Panc1 (cell line): ENCODE data around the gene DAGLA.

Experiments
- POLR2AphosphoS5 ChIP-seq: IDR thresholded peaks from 2 replicates; pipeline ENCODE4 v1.6.1; 2012; ENCODE audit warnings: mild to moderate bottlenecking, low read depth, low read length, moderate library complexity
- TF ChIP-seq, protein P1 (sequence below): fragments of 450-650 bp; IDR thresholded peaks from 2 replicates; pipeline ENCODE4 v1.5.1; 2017; ENCODE audit warnings: mild to moderate bottlenecking
- TF ChIP-seq, protein P2 (sequence below), 2 experiments: IDR thresholded peaks; 2 replicates each; pipeline ENCODE4 v1.6.1; 2011 to 2012; ENCODE audit warnings: low read depth in 2 of 2, control low read depth in 1 of 2, low read length in 1 of 2, mild to moderate bottlenecking in 1 of 2, moderate library complexity in 1 of 2; ENCODE audit not compliant: insufficient read depth in 1 of 2

DNA sequence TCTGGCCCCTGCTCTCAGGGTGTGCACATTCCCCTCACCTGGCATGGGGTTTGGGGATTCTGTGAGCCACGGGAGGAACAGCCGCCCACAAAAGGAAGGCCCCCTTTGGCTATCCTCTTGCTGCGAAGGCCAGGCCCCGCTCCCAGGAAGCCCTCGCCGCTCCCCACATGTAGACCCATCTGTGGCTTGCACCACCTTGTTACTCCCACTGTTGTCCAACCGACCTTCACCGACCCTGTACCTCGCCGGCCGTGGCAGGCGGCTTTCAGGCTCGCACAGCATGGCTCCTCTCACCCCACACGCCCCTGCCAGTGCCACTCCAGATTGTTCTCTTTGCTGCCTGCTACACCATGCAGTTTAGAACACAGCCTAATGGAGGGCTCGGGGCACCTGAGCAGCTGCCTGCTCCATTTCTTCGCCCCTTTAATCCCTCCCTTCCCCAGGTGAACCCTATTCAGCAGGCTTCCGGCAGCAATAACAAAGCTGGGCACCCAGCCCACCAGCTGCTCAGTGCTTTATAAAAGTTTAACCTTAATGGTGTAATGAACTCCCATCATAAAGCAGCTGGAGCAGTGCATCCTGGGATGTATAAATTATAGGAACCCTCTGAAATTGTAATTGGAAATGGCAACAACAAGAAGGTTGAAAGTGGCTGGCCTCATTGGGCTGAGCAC, 10.7 kb downstream of the DAGLA start:
- TF ChIP-seq, protein P1, sequence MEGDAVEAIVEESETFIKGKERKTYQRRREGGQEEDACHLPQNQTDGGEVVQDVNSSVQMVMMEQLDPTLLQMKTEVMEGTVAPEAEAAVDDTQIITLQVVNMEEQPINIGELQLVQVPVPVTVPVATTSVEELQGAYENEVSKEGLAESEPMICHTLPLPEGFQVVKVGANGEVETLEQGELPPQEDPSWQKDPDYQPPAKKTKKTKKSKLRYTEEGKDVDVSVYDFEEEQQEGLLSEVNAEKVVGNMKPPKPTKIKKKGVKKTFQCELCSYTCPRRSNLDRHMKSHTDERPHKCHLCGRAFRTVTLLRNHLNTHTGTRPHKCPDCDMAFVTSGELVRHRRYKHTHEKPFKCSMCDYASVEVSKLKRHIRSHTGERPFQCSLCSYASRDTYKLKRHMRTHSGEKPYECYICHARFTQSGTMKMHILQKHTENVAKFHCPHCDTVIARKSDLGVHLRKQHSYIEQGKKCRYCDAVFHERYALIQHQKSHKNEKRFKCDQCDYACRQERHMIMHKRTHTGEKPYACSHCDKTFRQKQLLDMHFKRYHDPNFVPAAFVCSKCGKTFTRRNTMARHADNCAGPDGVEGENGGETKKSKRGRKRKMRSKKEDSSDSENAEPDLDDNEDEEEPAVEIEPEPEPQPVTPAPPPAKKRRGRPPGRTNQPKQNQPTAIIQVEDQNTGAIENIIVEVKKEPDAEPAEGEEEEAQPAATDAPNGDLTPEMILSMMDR = no peak
- TF ChIP-seq POLR2AphosphoS5 = no peak
- TF ChIP-seq, protein P2, sequence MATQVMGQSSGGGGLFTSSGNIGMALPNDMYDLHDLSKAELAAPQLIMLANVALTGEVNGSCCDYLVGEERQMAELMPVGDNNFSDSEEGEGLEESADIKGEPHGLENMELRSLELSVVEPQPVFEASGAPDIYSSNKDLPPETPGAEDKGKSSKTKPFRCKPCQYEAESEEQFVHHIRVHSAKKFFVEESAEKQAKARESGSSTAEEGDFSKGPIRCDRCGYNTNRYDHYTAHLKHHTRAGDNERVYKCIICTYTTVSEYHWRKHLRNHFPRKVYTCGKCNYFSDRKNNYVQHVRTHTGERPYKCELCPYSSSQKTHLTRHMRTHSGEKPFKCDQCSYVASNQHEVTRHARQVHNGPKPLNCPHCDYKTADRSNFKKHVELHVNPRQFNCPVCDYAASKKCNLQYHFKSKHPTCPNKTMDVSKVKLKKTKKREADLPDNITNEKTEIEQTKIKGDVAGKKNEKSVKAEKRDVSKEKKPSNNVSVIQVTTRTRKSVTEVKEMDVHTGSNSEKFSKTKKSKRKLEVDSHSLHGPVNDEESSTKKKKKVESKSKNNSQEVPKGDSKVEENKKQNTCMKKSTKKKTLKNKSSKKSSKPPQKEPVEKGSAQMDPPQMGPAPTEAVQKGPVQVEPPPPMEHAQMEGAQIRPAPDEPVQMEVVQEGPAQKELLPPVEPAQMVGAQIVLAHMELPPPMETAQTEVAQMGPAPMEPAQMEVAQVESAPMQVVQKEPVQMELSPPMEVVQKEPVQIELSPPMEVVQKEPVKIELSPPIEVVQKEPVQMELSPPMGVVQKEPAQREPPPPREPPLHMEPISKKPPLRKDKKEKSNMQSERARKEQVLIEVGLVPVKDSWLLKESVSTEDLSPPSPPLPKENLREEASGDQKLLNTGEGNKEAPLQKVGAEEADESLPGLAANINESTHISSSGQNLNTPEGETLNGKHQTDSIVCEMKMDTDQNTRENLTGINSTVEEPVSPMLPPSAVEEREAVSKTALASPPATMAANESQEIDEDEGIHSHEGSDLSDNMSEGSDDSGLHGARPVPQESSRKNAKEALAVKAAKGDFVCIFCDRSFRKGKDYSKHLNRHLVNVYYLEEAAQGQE (IDR thresholded peaks at IDR 0.05; ENCODE audit: insufficient read depth in 1 of 2, low read depth in 2 of 2, low read length in 1 of 2) = no peak
